K562 (cell line): ENCODE data around the gene SLC22A23. TPM values are rescaled to one million over a fixed set of nuclear protein-coding genes. Genes with fewer than 3 reads are reported as not detected.

Experiments
- ATAC-seq: fragments of 200-7000 bp; cut with Tn5 transposase; 3 replicates; pipeline ENCODE4 v1.9.1; 2020; ENCODE audit warnings: moderate library complexity
- BruUV-seq: library from RNA; stranded (reverse); fragments of 400-500 nt; replicated peaks from 2 replicates; lab custom pipeline; 2021; lab: Mats Ljungman, UMichigan
- CTCF ChIA-PET: fragments of 300-600 bp; formaldehyde crosslinking; extraction: SDS; loops from one replicate; lab custom pipeline; 2021; ENCODE audit warnings: low intra/inter-chr PET ratio; lab: Yijun Ruan, JAX
- POLR2A ChIA-PET: fragments of 300-600, 350-650 bp; sonication (Branson Sonifier 250); formaldehyde crosslinking; extraction: SDS; loops from one replicate; lab custom pipeline; 2021; ENCODE audit warnings: antibody characterized with exemption, inconsistent platforms; lab: Yijun Ruan, JAX
- DNase-seq, 4 experiments: peaks; one replicate each; pipeline versions ENCODE4 v3.0.0 to v3.0.0-alpha.2; 2011 to 2018; ENCODE audit warnings: low spot score in 3 of 4, mixed read lengths in 3 of 4; ENCODE audit errors: extremely low read depth in 1 of 4
- FAIRE-seq: peaks from 2 replicates; lab custom pipeline; 2011; peaks lifted over from hg19 to GRCh38; lab: Jason Lieb, UNC
- H2AFZ ChIP-seq: 2 replicates; pipeline ENCODE4 v1.6.0; 2011; ENCODE audit warnings: low read depth, low read length, control low read depth, inconsistent platforms
- H3K27ac ChIP-seq: fragments of 200-600 bp; 3 replicates; pipeline ENCODE4 v1.8.0; 2011; ENCODE audit warnings: low read depth, mild to moderate bottlenecking, control low read depth, inconsistent platforms, low read length, moderate library complexity, mixed read lengths; ENCODE audit errors: extremely low read depth
- H3K27me3 ChIP-seq, 2 experiments: fragments of 300-600 bp in 1 of 2; 2 replicates in 1 of 2; 3 replicates in 1 of 2; pipeline versions ENCODE4 v1.6.0 to v1.8.0; 2011; ENCODE audit warnings: inconsistent platforms in 2 of 2, low read length in 2 of 2, mild to moderate bottlenecking in 1 of 2, mixed read lengths in 1 of 2, moderate library complexity in 1 of 2; ENCODE audit not compliant: control insufficient read depth in 2 of 2, insufficient read depth in 2 of 2
- H3K36me3 ChIP-seq: fragments of 300-600 bp; 3 replicates; pipeline ENCODE4 v1.8.0; 2011; ENCODE audit warnings: mild to moderate bottlenecking, low read length, inconsistent platforms; ENCODE audit not compliant: control insufficient read depth, insufficient read depth
- H3K4me1 ChIP-seq, 2 experiments: fragments of 200-600 bp in 1 of 2; replicated peaks in 1 of 2; 2 replicates in 1 of 2; 3 replicates in 1 of 2; pipeline versions ENCODE4 v1.5.1 to v1.8.0; 2011; ENCODE audit warnings: inconsistent platforms in 2 of 2, low read length in 2 of 2, mild to moderate bottlenecking in 1 of 2, mixed read lengths in 1 of 2, moderate library complexity in 1 of 2; ENCODE audit not compliant: control insufficient read depth in 2 of 2, insufficient read depth in 2 of 2
- H3K4me2 ChIP-seq: 2 replicates; pipeline ENCODE4 v1.6.1; 2011; ENCODE audit warnings: low read length, control low read depth, inconsistent platforms, mixed read lengths; ENCODE audit not compliant: insufficient read depth
- H3K4me3 ChIP-seq: fragments of 200-600 bp; sonication (generic), shearing (Covaris generic); 2 replicates; pipeline ENCODE4 v1.5.1; 2016; ENCODE audit warnings: control low read depth, inconsistent platforms
- H3K79me2 ChIP-seq: fragments of 200-600 bp; 3 replicates; pipeline ENCODE4 v1.8.0; 2011; ENCODE audit warnings: low read length, inconsistent platforms; ENCODE audit not compliant: control insufficient read depth, insufficient read depth
- H3K9ac ChIP-seq, 2 experiments: 2 replicates each; pipeline versions ENCODE4 v1.6.0 to v1.6.1; 2011; ENCODE audit warnings: low read depth in 2 of 2, low read length in 2 of 2, control low read depth in 1 of 2, inconsistent platforms in 1 of 2, mild to moderate bottlenecking in 1 of 2, mixed read lengths in 1 of 2; ENCODE audit not compliant: insufficient read depth in 1 of 2
- H3K9me1 ChIP-seq: one replicate; pipeline ENCODE4 v1.6.0; 2011; ENCODE audit warnings: inconsistent platforms, mild to moderate bottlenecking, low read length, moderate library complexity; ENCODE audit not compliant: control insufficient read depth, insufficient read depth
- H3K9me3 ChIP-seq: replicated peaks from 2 replicates; pipeline ENCODE4 v1.5.1; 2011; ENCODE audit warnings: low read depth, low read length, inconsistent platforms; ENCODE audit not compliant: control insufficient read depth, insufficient read depth
- H4K20me1 ChIP-seq: replicated peaks from 2 replicates; pipeline ENCODE4 v1.6.1; 2011; ENCODE audit warnings: low read length, inconsistent platforms, mixed read lengths; ENCODE audit not compliant: control insufficient read depth, insufficient read depth
- CHD1 ChIP-seq: fragments of 200-600 bp; sonication (generic); IDR thresholded peaks from one replicate; pipeline ENCODE4 v1.6.1; 2012; ENCODE audit warnings: mild to moderate bottlenecking, moderate library complexity, low read length, inconsistent platforms
- GATAD2B ChIP-seq: fragments of 450-650 bp; IDR thresholded peaks from 2 replicates; pipeline ENCODE4 v1.6.1; 2017; ENCODE audit warnings: mild to moderate bottlenecking, borderline replicate concordance
- HDAC6 ChIP-seq: IDR thresholded peaks from 2 replicates; pipeline ENCODE4 v1.6.1; 2012; ENCODE audit warnings: low read depth, mild to moderate bottlenecking, control low read depth, inconsistent platforms, low read length, moderate library complexity
- MAX ChIP-seq: sonication (generic); formaldehyde crosslinking; IDR thresholded peaks from 2 replicates; pipeline ENCODE4 v1.9.0; 2022; ENCODE audit warnings: mild to moderate bottlenecking, missing genetic modification reagents
- POLR2G ChIP-seq: fragments of 200-400 bp; formaldehyde crosslinking; IDR thresholded peaks from 2 replicates; pipeline ENCODE4 v1.6.1; 2017; ENCODE audit warnings: low read depth, mild to moderate bottlenecking, antibody characterized with exemption, low read length, moderate library complexity
- RERE ChIP-seq: sonication (generic); formaldehyde crosslinking; IDR thresholded peaks from 2 replicates; pipeline ENCODE4 v1.8.0; 2023; ENCODE audit warnings: missing genetic modification reagents, mild to moderate bottlenecking, borderline replicate concordance
- SIX5 ChIP-seq, 2 experiments: IDR thresholded peaks; 2 replicates each; pipeline ENCODE4 v1.6.1; 2011; ENCODE audit warnings: low read length in 2 of 2, borderline replicate concordance in 1 of 2, low read depth in 1 of 2, mild to moderate bottlenecking in 1 of 2, moderate library complexity in 1 of 2; ENCODE audit not compliant: insufficient read depth in 1 of 2
- SNIP1 ChIP-seq: fragments of 450-650 bp; IDR thresholded peaks from 2 replicates; pipeline ENCODE4 v1.7.1; 2017; ENCODE audit warnings: low read depth, mild to moderate bottlenecking
- TRIM25 ChIP-seq: fragments of 450-650 bp; IDR thresholded peaks from 2 replicates; pipeline ENCODE4 v1.7.0; 2016; ENCODE audit warnings: borderline replicate concordance
- USF1 ChIP-seq: sonication (generic); formaldehyde crosslinking; IDR thresholded peaks from 2 replicates; pipeline ENCODE4 v1.9.0; 2022; ENCODE audit warnings: mild to moderate bottlenecking, missing genetic modification reagents
- ZBTB7A ChIP-seq: IDR thresholded peaks from 2 replicates; pipeline ENCODE4 v1.6.1; 2011; ENCODE audit warnings: low read depth, mild to moderate bottlenecking, low read length, moderate library complexity, borderline replicate concordance; ENCODE audit not compliant: control insufficient read depth
- ZFP1 ChIP-seq: fragments of 450-650 bp; formaldehyde crosslinking; IDR thresholded peaks from 2 replicates; pipeline ENCODE4 v1.4.0; 2020; ENCODE audit warnings: mild to moderate bottlenecking, mixed read lengths
- ZNF174 ChIP-seq: fragments of 250-450 bp; sonication (Bioruptor Pico); IDR thresholded peaks from 2 replicates; pipeline ENCODE4 v1.4.0; 2020; ENCODE audit warnings: mild to moderate bottlenecking
- WGBS: fragments of 100-300 bp; shearing (Covaris generic); methylation state at CpG from one replicate; pipeline ENCODE4 v1.1.6; 2016; ENCODE audit warnings: low coverage, mixed read lengths; ENCODE audit not compliant: insufficient coverage; ENCODE audit errors: missing lambda C conversion rate; 5-methylcytosine and 5-hydroxymethylcytosine counted together
- in situ Hi-C: fragments of 300-500 bp; cut with MboI; formaldehyde crosslinking; loops from 4 replicates; pipeline ENCODE4 v1.15.0; 2018; ENCODE audit warnings: inconsistent platforms, mixed read lengths
- intact Hi-C: fragments of 100-400 bp; cut with micrococcal nuclease; formaldehyde crosslinking; loops from 2 replicates; pipeline ENCODE4 v1.14.2; 2022
- polyA plus RNA-seq, 8 experiments: library from polyadenylated mRNA; depleted of rRNA in 4 of 8; stranded (reverse) in 5 of 8; unstranded in 3 of 8; fragments of >200 nt; fragmentation: Nextera tagmentation in 2 of 8; fragmentation: Illumina TruSeq in 1 of 8; extraction: Ambion mirVana in 2 of 8; extraction: Trizol in 1 of 8; gene quantifications; 2 replicates each; pipeline versions ENCODE4 v1.2.1 to v1.2.3, GENCODE V29; 2011 to 2014; ENCODE audit warnings: inconsistent platforms in 1 of 8, missing spikeins in 1 of 8
- total RNA-seq, 7 experiments: library from RNA; depleted of rRNA in 6 of 7; stranded (reverse); fragments of >200 nt in 6 of 7; fragmentation: Illumina TruSeq in 2 of 7; extraction: Trizol in 2 of 7; gene quantifications; 2 replicates each; pipeline versions ENCODE4 v1.2.1 to v1.2.3, GENCODE V29; 2011 to 2021; ENCODE audit warnings: low replicate concordance in 1 of 7

Gene SLC22A23
- total and polyA plus RNA-seq, 9 of the 15 experiments (the other 6 are each of a cell fraction or from before 2014, with no cell fraction given): 0.30 to 8.7 (median 2.5) TPM

GRCh38 chr6:3381233-3381921, 75.5 kb downstream of the SLC22A23 start:
- POLR2A ChIA-PET: interaction anchor here (2.4 to 2.6 kb wide), 2 partner anchors 9 to 10 kb away, joined by 10 to 15 read pairs; no protein-coding TSS in a partner anchor
- Histone ChIP-seq H3K4me1 (peaks cover 29 to 50% of the 10 kb centered on the region in 2 experiments), H2AFZ (no peak overlapping the region), H3K9ac (peak overlapping the region in 1 of 2 experiments; percentile 56; a peak in 1 of 4 replicates), H3K9me1 (no peaks in the 10 kb centered on the region), H3K4me2 (no peak overlapping the region), H3K27ac (no peak overlapping the region), H3K36me3 (no peaks in the 10 kb centered on the region), H3K79me2 (no peaks in the 10 kb centered on the region), H3K4me3 (no peak overlapping the region), H3K9me3 (no peaks in the 10 kb centered on the region), H4K20me1 (no peaks in the 10 kb centered on the region), H3K27me3 (no peaks in the 10 kb centered on the region)
- BruUV-seq: no TSS peak
- CTCF ChIA-PET: no interaction called here
- DNase-seq: peak in 1 of 4 experiments; percentile 46
- intact Hi-C loops (loop anchor here (5.0 kb wide), 1 partner anchor 351 kb away; no protein-coding TSS in a partner anchor), in situ Hi-C loops (no loop called here)
- 56% methylated on average over 6 of the region's 6 CpGs for WGBS
- peak; percentile 36 for ATAC-seq
- FAIRE-seq: no peak
- TF ChIP-seq USF1 (CRISPR knock-in tag) (no peak), ZNF174 (CRISPR knock-in tag) (no peak), HDAC6 (no peak), RERE (CRISPR knock-in tag) (no peak), GATAD2B (no peak), MAX (CRISPR knock-in tag) (no peak), SNIP1 (no peak), ZBTB7A (no peak), CHD1 (no peak), POLR2G (no peak), TRIM25 (no peak), ZFP1 (CRISPR knock-in tag) (no peak), SIX5 (IDR thresholded peaks at IDR 0.05; ENCODE audit: borderline replicate concordance in 1 of 2, insufficient read depth in 1 of 2, low read depth in 1 of 2, low read length in 2 of 2) (no peak)
